Endothelial cell of umbilical vein (primary cell): ENCODE data around the gene ADAM30. TPM values are rescaled to one million over a fixed set of nuclear protein-coding genes. Genes with fewer than 3 reads are reported as not detected.

Source experiments
- BruUV-seq: library from RNA; stranded (reverse); fragments of 400-500 nt; replicated peaks from 2 replicates; lab custom pipeline; 2021; lab: Mats Ljungman, UMichigan
- CTCF ChIA-PET: fragments of 300-600, 350-600 bp; sonication (Branson Sonifier 250); formaldehyde crosslinking; loops from one replicate; lab custom pipeline; 2021; ENCODE audit warnings: antibody characterized with exemption, inconsistent platforms; lab: Charles Lee
- POLR2A ChIA-PET: fragments of 300-600, 350-600 bp; sonication (Branson Sonifier 250); formaldehyde crosslinking; loops from one replicate; lab custom pipeline; 2021; ENCODE audit warnings: antibody characterized with exemption, inconsistent platforms; lab: Charles Lee
- DNase-seq: peaks from one replicate; pipeline ENCODE4 v3.0.0-alpha.2; 2011; ENCODE audit warnings: low read depth, low spot score
- FAIRE-seq: peaks from 2 replicates; lab custom pipeline; 2011; peaks lifted over from hg19 to GRCh38; lab: Jason Lieb, UNC
- H2AFZ ChIP-seq: 2 replicates; pipeline ENCODE4 v1.6.0; 2012; ENCODE audit warnings: low read depth, low read length, control low read depth, inconsistent platforms
- H3K27ac ChIP-seq: 2 replicates; pipeline ENCODE4 v1.5.1; 2011; ENCODE audit warnings: low read depth, mild to moderate bottlenecking, control low read depth, low read length, moderate library complexity; ENCODE audit not compliant: insufficient read depth
- H3K27me3 ChIP-seq, 2 experiments: 2 replicates each; pipeline versions ENCODE4 v1.6.0 to v1.6.1; 2011; ENCODE audit warnings: low read length in 2 of 2, mixed read lengths in 1 of 2; ENCODE audit not compliant: control insufficient read depth in 2 of 2, insufficient read depth in 2 of 2
- H3K36me3 ChIP-seq, 2 experiments: 2 replicates in 1 of 2; 3 replicates in 1 of 2; pipeline ENCODE4 v1.5.1; 2011; ENCODE audit warnings: low read length in 2 of 2, mild to moderate bottlenecking in 1 of 2, moderate library complexity in 1 of 2; ENCODE audit not compliant: control insufficient read depth in 2 of 2, insufficient read depth in 2 of 2; ENCODE audit errors: extremely low read depth in 1 of 2
- H3K4me1 ChIP-seq: 3 replicates; pipeline ENCODE4 v1.5.1; 2011; ENCODE audit warnings: mild to moderate bottlenecking, low read length; ENCODE audit not compliant: control insufficient read depth, insufficient read depth; ENCODE audit errors: extremely low read depth
- H3K4me2 ChIP-seq: 2 replicates; pipeline ENCODE4 v1.6.1; 2011; ENCODE audit warnings: low read length, control low read depth, mixed read lengths; ENCODE audit not compliant: insufficient read depth
- H3K4me3 ChIP-seq, 3 experiments: fragments of 200-600 bp in 1 of 3; sonication (generic), shearing (Covaris generic) in 1 of 3; replicated peaks in 1 of 3; 2 replicates each; pipeline ENCODE4 v1.5.1; 2011 to 2016; ENCODE audit warnings: control low read depth in 3 of 3, low read length in 3 of 3, mild to moderate bottlenecking in 2 of 3, inconsistent platforms in 1 of 3, low read depth in 1 of 3, moderate library complexity in 1 of 3; ENCODE audit not compliant: insufficient read depth in 1 of 3
- H3K79me2 ChIP-seq: 2 replicates; pipeline ENCODE4 v1.6.0; 2012; ENCODE audit warnings: low read length, inconsistent platforms; ENCODE audit not compliant: control insufficient read depth, insufficient read depth
- H3K9ac ChIP-seq: replicated peaks from 2 replicates; pipeline ENCODE3; 2011; ENCODE audit warnings: low read length, control low read depth; ENCODE audit not compliant: insufficient read depth; ENCODE audit errors: extremely low read depth
- H3K9me1 ChIP-seq: replicated peaks from 3 replicates; pipeline ENCODE4 v1.6.0; 2011; ENCODE audit warnings: mild to moderate bottlenecking, low read length; ENCODE audit not compliant: control insufficient read depth, insufficient read depth; ENCODE audit errors: extremely low read depth
- H3K9me3 ChIP-seq: replicated peaks from 2 replicates; pipeline ENCODE4 v1.5.1; 2012; ENCODE audit warnings: low read length, inconsistent platforms; ENCODE audit not compliant: control insufficient read depth, insufficient read depth
- H4K20me1 ChIP-seq: replicated peaks from 2 replicates; pipeline ENCODE3; 2011; ENCODE audit warnings: mild to moderate bottlenecking, low read length; ENCODE audit not compliant: control insufficient read depth, insufficient read depth; ENCODE audit errors: extremely low read depth
- CTCF ChIP-seq, 2 donors: IDR thresholded peaks; 1 replicate in 1 of 2; 2 replicates in 1 of 2; pipeline ENCODE4 v1.5.1; 2011; ENCODE audit warnings: low read length in 2 of 2, mild to moderate bottlenecking in 2 of 2, moderate library complexity in 2 of 2, control low read depth in 1 of 2, inconsistent platforms in 1 of 2, low read depth in 1 of 2; ENCODE audit not compliant: insufficient read depth in 1 of 2; ENCODE audit errors: extremely low read depth in 1 of 2
- EZH2 ChIP-seq: IDR thresholded peaks from 2 replicates; pipeline ENCODE4 v1.6.1; 2012; ENCODE audit warnings: borderline replicate concordance, low read depth, mild to moderate bottlenecking, moderate library complexity, low read length, inconsistent platforms; ENCODE audit not compliant: severe bottlenecking
- FOS ChIP-seq: IDR thresholded peaks from 2 replicates; pipeline ENCODE4 v1.6.1; 2011; ENCODE audit warnings: mild to moderate bottlenecking, low read length, moderate library complexity, borderline replicate concordance; ENCODE audit not compliant: insufficient read depth
- GATA2 ChIP-seq: IDR thresholded peaks from 2 replicates; pipeline ENCODE4 v1.7.0; 2011; ENCODE audit warnings: low read depth, mild to moderate bottlenecking, moderate library complexity, mixed read lengths, low read length; ENCODE audit not compliant: insufficient read length, insufficient read depth
- JUN ChIP-seq: IDR thresholded peaks from 2 replicates; pipeline ENCODE4 v1.6.1; 2011; ENCODE audit warnings: borderline replicate concordance, low read depth; ENCODE audit not compliant: insufficient read length, insufficient read depth
- MAX ChIP-seq: IDR thresholded peaks from 2 replicates; pipeline ENCODE4 v1.6.1; 2011; ENCODE audit not compliant: insufficient read depth, insufficient read length
- MYC ChIP-seq: IDR thresholded peaks from one replicate; pipeline ENCODE4 v1.6.1; 2011; ENCODE audit warnings: mild to moderate bottlenecking, low read depth, low read length
- POLR2A ChIP-seq: IDR thresholded peaks from 2 replicates; pipeline ENCODE4 v1.6.1; 2012; ENCODE audit warnings: low read depth, mild to moderate bottlenecking, control low read depth, low read length
- dilution Hi-C: fragments of 300-500 bp; cut with MboI; formaldehyde crosslinking; loops from one replicate; pipeline ENCODE4 v1.15.0; 2019; ENCODE audit warnings: low sequenced_read_pairs; ENCODE audit not compliant: extremely low pct_ligation_motif_present
- intact Hi-C: fragments of 100-400 bp; cut with micrococcal nuclease; formaldehyde crosslinking; loops from one replicate; pipeline ENCODE4 v1.10.0; 2022
- polyA plus RNA-seq, 4 experiments: library from polyadenylated mRNA; depleted of rRNA in 3 of 4; stranded (reverse) in 3 of 4; unstranded in 1 of 4; fragments of >200 nt; gene quantifications; 2 replicates each; pipeline versions ENCODE4 v1.2.1 to v1.2.3, GENCODE V29; 2011 to 2012; ENCODE audit warnings: missing spikeins in 1 of 4
- total RNA-seq: library from RNA; stranded (reverse); gene quantifications from 2 replicates; pipeline ENCODE4 v1.2.3, GENCODE V29; 2021

ADAM30 gene
- total and polyA plus RNA-seq, 2 donors (not counting 3 experiments of a cell fraction or from before 2014, with no cell fraction given), result not detected

GRCh38 chr1:119912963-119913362, 16.6 kb upstream of the ADAM30 start:
- TF ChIP-seq CTCF (IDR thresholded peaks at IDR 0.05; ENCODE audit: extremely low read depth in 1 of 2, insufficient read depth in 1 of 2, low read depth in 1 of 2, low read length in 2 of 2), result no peak
- no peak for TF ChIP-seq EZH2
- no peak for TF ChIP-seq POLR2A
- TF ChIP-seq FOS, result no peak
- TF ChIP-seq MAX, result no peak
- TF ChIP-seq MYC, result no peak
- TF ChIP-seq JUN, result no peak
- no peak for TF ChIP-seq GATA2
- no TSS peak for BruUV-seq
- CTCF ChIA-PET, result no interaction called here
- intact Hi-C loops, result no loop called here
- Histone ChIP-seq H4K20me1 (no peaks in the 10 kb centered on the region), H3K9me1 (no peaks in the 10 kb centered on the region), H3K9ac (no peak overlapping the region), H3K27me3 (no peaks in the 10 kb centered on the region), H3K79me2 (no peaks in the 10 kb centered on the region), H3K27ac (no peak overlapping the region), H2AFZ (no peak overlapping the region), H3K9me3 (no peaks in the 10 kb centered on the region), H3K36me3 (peaks cover 14% of the 10 kb centered on the region in 2 experiments), H3K4me3 (no peak overlapping the region), H3K4me2 (no peak overlapping the region), H3K4me1 (no peaks in the 10 kb centered on the region)
- dilution Hi-C loops, result no loop called here
- DNase-seq (no peak), FAIRE-seq (no peak)
- POLR2A ChIA-PET, result no interaction called here
